IPS-18c (cell line): ENCODE results near the gene POT1.
"Not testable (repeated sequence)": the region's sequence is repeated elsewhere in the genome, so short reads cannot be mapped to it uniquely, and the experiment has no call there.

Source experiments
- H3K4me3 ChIP-seq: 2 replicates; pipeline ENCODE4 v1.7.0; 2013; ENCODE audit warnings: low read depth, mild to moderate bottlenecking, low read length, moderate library complexity; ENCODE audit not compliant: insufficient read depth
- H3K9me3 ChIP-seq: one replicate; pipeline ENCODE4 v1.6.1; 2013; ENCODE audit warnings: mild to moderate bottlenecking, low read length, moderate library complexity; ENCODE audit not compliant: control insufficient read depth, insufficient read depth

Gene POT1

GRCh38 chr7:124929467-124930172 is at the start of gene POT1:
TSS of gene POT1 (minus strand) at chr7:124929825. CDS start at chr7:124897173, 32,652 bp downstream.
- Histone ChIP-seq H3K9me3 (no peaks in the 10 kb centered on the region), H3K4me3 (peak within 1 kb of the TSS; percentile 88)

DNA sequence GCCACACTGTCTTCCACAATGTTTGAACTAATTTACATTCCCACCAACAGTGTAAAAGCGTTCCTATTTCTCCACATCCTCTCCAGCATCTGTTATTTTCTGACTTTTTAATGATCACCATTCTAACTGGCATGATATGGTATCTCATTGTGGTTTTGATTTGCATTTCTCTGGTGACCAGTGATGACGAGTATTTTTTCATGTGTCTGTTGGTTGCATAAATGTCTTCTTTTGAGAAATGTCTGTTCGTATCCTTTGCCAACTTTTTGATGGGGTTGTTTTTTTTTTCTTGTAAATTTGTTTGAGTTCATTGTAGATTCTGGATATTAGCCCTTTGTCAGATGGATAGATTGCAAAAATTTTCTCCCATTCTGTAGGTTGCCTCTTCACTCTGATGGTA is 45.5 kb upstream of the POT1 start:
- H3K9me3 ChIP-seq, H3K4me3 ChIP-seq: not testable (repeated sequence)

DNA sequence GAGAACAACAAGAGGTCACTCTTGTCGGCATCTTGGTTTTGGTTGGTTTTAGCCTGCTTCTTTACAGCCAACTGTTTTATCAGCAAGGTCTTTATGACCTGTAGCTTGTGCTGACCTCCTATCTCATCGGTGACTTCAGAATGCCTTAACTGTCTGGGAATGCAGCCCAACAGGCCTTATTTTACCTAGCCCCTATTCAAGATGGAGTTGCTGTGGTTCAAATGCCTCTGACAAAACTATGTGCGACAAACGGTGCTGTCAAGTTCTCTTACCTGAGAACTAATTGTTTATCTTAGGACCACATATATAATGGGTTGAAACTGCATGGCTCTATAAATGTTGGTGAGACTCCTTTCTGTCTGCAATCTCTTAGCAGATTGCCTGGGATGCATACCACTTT is 35.9 kb upstream of the POT1 start:
- Histone ChIP-seq H3K4me3 (no peak overlapping the region), H3K9me3 (no peaks in the 10 kb centered on the region)

GRCh38 chr7:124959676-124960075 is 30.1 kb upstream of the POT1 start:
- peaks cover 9% of the 10 kb centered on the region for H3K9me3 ChIP-seq
- H3K4me3 ChIP-seq: no peak overlapping the region

DNA sequence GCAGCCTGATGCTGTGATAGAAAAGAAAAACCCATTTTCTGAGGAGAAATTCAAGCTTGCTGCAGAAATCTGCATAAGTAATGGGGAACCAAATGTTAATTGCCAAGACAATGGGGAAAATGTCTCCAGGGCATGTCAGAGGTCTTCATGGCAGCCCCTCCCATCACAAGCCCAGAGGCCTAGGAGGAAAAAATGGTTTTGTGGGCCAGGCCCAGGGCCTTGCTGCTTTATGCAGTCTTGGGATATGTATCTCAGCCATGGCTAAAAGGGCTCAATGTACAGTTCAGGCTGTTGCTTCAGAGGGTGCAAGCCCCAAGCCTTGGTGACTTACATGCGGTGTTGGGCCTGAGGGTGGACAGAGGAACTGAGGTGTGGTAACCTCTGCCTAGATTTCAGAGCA is 28.3 kb upstream of the POT1 start:
- H3K4me3 ChIP-seq, H3K9me3 ChIP-seq: not testable (repeated sequence)

DNA sequence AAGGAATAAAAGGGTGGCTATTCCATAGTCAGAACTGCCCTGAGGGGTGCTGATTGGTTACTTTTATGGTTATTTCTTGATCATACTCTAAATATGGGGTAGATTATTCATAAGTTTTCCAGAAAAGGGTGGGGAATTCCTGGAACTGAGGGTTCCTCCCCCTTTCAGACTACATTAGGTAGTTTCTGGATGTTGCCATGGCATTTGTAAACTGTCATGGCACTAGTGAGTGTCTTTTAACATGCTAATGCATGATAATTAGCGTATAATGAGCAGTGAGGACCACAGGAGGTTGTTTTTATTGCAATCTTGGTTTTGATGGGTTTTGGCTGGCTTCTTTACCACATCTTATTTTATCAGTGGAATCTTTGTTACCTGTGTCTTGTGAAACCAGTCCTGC is 26.5 kb upstream of the POT1 start:
- Histone ChIP-seq H3K9me3 (peaks cover 9% of the 10 kb centered on the region), H3K4me3 (no peak overlapping the region)

DNA sequence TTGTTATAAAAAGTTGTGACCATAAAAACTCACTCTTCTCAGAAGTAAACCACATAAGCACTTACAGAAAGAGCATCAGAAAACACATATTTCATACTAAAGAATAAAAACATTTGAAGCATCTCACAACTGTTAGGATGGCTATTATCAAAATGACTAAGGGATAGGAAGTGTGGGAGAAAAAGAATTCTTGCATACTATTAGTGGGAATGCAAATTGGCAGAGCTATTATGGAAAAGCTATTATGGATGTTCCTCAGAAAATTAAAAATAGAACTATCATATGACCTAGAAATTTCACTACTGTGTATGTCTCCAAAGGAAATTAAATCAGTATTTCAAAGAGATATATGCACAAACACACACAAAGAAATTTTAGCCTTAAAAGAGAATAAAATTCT is 25.2 kb upstream of the POT1 start:
- no peak overlapping the region for H3K4me3 ChIP-seq
- peaks cover 9% of the 10 kb centered on the region for H3K9me3 ChIP-seq

- no peak overlapping the region for H3K4me3 ChIP-seq
- H3K9me3 ChIP-seq: no peaks in the 10 kb centered on the region
Observed at GRCh38 chr7:124945680-124946079, 16.1 kb upstream of the POT1 start.

DNA sequence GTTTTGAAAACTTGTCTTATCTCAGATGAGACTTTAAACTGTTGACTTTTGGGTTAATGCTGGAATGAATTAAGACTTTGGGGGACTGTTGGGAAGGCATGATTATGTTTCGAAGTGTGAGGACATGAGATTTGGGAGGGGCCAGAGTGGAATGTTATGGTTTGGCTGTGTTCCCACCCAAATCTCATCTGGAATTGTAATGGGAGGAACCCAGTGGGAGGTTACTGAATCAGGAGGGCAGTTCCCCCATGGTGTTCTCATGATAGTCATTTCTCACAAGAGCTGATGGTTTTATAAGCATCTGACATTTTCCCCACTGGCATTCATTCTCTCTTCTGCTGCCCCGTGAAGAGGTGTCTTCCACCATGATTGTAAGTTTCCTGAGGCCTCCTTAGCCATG is 13.8 kb upstream of the POT1 start:
- Histone ChIP-seq H3K4me3 (no peak overlapping the region), H3K9me3 (no peaks in the 10 kb centered on the region)

DNA sequence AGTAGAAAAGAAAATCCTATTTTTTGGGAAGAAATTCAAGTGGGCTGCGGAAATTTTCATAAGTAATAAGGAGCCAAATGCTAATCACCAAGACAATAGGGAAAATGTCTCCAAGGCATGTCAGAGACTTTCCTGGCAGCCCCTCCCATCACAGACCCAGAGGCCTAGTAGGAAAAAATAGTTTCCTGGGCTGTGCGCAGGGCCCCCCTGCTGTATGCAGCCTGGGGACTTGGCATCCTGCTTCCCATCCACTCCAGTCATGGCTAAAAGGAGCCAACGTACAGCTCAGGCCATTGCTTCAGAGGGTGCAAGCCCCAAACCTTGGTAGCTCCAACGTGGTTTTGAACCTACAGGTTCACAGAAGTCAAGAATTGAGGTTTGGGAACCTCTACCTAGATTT is 12.8 kb upstream of the POT1 start:
- H3K4me3 ChIP-seq: no peak overlapping the region
- no peaks in the 10 kb centered on the region for H3K9me3 ChIP-seq

DNA sequence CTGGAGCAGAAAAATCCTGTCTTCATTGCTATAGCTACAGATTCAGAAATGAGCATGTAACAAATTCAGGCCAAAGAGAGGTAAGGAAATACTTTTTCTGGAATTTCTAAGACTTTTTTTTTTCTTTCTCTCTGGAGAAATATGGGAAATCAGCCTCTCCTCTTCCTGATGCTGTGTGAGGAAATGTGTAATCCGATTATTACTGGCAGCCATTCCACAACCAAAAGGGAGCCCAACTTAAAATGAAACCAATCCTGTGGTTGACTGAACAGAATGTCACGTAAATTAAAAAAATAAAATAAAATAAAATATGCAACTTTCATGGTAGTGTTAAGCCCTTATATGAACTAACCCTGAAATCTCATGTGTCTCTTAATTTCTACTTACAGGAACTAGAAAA is 10.7 kb upstream of the POT1 start:
- Histone ChIP-seq H3K4me3 (no peak overlapping the region), H3K9me3 (no peaks in the 10 kb centered on the region)

DNA sequence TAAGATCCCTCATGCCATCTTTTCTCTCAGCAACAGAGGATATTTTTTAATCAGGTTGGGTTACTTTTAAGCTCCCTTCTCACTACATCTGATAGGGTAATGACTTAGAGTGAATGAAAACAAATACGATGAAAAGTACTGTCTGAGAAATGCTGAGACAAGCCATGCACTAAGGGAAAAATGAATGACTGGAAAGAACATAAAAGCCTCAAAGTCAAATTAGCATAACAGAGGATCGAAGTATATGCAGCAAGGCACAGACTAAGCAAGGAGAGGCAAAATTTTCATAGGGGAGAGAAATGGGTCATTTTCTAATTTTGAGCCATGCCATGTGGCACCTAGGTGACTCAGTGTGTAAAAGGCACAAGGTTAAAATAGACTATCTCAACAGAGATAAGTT is 8.5 kb upstream of the POT1 start:
- Histone ChIP-seq H3K4me3 (no peak overlapping the region), H3K9me3 (no peaks in the 10 kb centered on the region)

- H3K9me3 ChIP-seq: no peaks in the 10 kb centered on the region
- H3K4me3 ChIP-seq: no peak overlapping the region
Observed at GRCh38 chr7:124937076-124937475, 7.5 kb upstream of the POT1 start.

- no peaks in the 10 kb centered on the region for H3K9me3 ChIP-seq
- no peak overlapping the region for H3K4me3 ChIP-seq
Observed at GRCh38 chr7:124934841-124935240, 5.2 kb upstream of the POT1 start.

DNA sequence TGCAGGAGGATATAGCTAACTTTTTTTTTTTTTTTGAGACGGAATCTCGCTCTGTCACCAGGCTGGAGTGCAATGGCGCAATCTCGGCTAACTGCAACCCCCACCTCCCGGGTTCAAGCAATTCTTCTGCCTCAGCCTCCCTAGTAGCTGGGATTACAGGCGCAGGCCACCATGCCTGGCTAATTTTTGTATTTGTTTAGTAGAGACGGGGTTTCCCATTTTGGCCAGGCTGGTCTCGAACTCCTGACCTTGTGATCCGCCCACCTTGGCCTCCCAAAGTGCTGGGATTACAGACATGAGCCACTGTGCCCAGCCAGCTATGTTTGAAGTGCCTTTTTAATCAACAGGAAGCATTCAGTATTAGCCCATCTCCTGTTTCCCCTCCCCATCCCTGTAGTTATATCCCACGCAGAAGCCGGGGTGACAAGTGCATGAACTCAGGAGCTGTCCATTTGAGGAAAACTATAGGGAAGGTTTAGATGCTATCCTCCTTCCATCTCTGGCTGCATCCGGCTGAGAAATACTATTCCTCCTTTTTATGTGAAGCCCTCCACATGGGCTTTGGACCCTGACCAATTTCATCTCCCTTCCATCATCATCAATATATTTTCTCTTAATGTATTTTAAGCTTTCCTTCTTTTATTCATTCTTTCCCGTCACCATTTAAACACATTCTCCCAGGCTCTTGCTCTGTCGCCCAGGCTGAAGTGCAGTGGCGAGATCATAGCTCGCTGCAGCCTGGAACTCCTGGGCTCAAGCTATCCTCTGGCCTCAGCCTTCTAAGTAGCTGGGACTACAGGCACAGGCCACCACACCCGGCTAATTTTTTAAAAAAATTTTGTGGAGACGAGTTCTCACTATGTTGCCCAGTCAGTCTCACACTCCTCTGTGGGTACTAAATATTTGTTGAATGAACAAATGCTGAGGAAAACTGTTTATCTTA is 1.3 kb upstream of the POT1 start:
- no peaks in the 10 kb centered on the region for H3K9me3 ChIP-seq
- H3K4me3 ChIP-seq: no peak overlapping the region

GRCh38 chr7:124930173-124930623 is 573 bp upstream of the POT1 start:
- Histone ChIP-seq H3K4me3 (no peak overlapping the region), H3K9me3 (no peaks in the 10 kb centered on the region)

DNA sequence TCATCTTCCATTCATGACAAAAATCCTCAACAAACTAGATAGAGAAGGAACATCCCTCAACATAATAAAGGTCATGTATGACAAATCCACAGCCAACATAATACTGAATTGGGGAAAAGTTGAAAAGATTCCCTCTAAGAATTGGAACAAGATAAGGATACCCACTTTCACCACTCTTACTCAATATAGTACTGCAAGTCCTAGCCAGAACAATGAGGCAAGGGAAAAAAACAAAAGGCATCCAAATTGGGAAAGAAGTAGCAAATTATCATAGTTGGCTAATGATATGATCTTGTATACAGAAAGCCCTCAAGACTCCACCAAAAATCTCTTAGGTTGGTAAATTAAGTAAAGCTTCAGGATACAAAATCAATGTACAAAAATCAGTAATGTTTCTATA is 4.7 kb downstream of the POT1 start:
- no peaks in the 10 kb centered on the region for H3K9me3 ChIP-seq
- H3K4me3 ChIP-seq: no peak overlapping the region

DNA sequence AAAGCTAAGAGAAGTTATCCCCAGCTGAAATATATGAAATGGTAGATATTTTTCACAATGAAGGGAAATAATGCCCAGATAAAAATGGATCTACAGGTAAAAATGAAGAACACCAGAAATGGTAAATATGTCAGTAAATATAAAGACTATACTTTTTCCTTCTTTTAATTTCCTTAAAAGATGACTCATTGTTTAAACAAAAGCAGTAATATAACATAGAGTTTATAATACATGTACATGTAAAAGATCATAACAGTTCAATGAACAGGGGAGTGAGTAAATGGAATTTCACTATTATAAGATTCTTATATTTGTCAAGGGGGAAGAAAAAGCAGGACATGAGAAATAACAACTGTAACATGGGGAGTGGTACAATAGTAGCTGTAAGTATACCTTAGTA is 7.4 kb downstream of the POT1 start:
- Histone ChIP-seq H3K4me3 (no peak overlapping the region), H3K9me3 (no peaks in the 10 kb centered on the region)
